Measurements from ENCODE around the gene HOXC11.

The HOXC11 gene

DNA sequence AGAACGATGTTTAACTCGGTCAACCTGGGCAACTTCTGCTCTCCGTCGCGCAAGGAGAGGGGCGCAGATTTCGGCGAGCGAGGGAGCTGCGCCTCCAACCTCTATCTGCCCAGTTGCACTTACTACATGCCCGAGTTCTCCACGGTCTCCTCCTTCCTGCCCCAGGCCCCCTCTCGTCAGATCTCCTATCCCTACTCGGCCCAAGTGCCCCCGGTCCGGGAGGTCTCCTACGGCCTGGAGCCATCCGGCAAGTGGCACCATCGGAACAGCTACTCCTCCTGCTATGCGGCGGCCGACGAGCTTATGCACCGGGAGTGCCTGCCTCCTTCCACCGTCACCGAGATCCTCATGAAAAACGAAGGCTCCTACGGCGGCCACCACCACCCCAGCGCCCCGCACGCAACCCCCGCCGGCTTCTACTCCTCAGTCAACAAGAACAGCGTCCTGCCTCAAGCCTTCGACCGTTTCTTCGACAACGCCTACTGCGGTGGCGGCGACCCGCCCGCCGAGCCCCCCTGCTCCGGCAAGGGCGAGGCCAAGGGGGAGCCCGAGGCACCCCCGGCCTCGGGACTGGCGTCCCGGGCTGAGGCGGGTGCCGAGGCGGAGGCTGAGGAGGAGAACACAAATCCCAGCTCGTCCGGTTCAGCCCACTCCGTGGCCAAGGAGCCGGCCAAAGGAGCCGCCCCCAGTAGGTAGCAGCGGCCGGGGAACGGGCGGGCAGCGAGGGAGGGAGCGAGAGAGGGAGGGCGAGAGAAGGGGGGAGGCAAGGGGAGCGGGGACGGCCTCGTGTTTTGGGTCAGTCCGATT is 513 bp downstream of the HOXC11 start:
- no peak for DNase-seq (ENCODE audit: low read depth in 2 of 2)

DNA sequence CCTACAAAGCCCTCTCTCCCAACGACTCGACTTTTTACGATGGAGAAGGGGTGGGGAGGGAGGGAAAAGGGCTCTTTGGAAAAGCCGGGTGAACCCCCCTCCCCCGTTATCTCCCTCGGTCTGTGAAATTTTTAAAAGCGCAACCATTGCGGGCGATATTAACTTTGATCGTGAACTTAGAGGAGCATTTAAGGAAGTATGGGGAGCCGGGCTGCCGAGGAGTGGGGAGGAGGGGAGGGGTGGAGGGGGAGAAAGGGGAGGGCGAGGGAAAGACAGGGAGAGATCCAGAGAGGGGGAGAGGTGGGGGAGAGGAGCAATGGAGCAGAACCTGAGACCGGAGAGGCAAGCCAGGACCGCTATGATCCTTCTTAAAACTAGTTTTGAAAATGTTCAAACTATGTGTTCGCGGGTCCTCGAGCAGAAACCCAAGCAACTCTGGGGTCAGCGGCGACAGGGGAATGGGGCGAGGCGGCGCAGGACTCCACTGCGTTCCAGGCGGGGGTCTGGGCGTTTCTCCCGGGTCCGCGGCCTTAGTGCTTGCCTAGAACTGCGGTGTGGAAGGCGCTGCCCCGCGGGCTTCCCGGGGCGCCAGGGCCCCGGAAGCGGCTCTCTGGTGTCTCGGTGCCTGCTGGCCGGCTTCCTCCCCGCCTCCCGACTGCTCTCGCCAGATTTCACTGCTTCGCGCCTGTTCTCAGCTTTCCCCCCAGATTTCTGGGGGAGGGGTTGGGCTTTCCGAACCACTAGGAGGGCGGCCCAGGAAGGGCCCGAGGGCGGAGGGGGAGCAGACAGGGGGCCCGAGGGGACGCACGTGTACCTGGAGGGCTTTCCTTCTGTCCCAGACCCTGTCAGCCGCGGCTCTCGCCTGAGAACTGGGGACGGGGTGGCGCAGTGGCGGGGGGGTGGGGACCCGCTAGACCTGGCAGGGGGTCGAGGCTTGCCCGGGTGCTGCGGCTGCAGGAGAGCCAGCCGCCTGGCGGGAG is 1.4 kb downstream of the HOXC11 start, which contains the start of gene HOTAIR:
Gene HOTAIR, minus strand, starts transcription at position 871 of the 980 bp plus-strand sequence.
- DNase-seq (ENCODE audit: low read depth in 2 of 2): no peak

DNA sequence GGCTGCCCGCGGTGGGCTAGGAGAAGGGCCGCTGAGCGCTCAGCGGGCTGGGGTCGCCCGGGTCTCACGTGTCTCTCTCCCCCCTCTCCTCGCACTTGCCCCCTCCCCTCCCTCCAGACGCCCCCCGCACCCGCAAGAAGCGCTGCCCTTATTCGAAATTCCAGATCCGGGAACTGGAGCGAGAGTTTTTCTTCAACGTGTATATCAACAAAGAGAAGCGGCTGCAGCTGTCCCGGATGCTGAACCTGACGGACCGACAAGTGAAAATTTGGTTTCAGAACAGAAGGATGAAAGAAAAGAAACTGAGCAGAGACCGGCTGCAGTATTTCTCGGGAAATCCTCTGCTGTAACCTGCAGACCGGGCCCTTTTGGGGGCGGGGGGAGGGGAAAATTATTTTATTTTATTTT is 2.1 kb downstream of the HOXC11 start:
- no peak for DNase-seq (ENCODE audit: low read depth in 2 of 2)

DNA sequence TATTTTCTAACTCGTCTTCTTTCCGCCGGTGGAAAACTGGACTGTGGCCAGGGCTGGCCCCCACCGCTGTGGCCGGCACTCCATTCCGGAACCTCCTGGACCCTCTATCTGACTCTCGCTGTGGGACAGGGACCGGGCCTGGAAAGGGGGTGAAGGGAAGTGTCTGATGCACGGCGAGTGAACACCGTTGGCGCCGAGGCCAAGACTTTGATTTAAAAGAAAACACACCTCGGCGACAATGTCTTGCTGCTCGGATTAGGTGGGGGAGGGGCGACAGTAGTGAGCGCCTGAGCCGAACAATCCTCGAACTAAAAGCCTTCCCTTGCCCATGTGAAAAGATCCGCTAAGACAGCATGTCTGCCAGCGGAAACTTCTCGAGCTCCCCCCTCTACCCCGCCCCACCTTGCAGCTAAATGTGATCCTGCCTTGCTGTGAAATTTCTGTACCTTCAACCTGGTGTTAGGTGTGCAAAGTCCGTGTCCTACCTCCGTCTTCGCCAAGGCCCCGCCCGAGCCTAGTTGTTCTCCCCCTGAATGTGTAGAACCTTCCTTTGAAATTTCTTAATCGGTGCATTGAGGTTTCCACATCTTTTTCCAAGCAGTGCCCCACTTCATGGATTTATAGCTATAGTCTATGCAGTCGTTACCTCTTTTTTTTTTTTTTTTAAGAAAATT is 2.7 kb downstream of the HOXC11 start:
- no peak for DNase-seq (ENCODE audit: low read depth in 2 of 2)

DNA sequence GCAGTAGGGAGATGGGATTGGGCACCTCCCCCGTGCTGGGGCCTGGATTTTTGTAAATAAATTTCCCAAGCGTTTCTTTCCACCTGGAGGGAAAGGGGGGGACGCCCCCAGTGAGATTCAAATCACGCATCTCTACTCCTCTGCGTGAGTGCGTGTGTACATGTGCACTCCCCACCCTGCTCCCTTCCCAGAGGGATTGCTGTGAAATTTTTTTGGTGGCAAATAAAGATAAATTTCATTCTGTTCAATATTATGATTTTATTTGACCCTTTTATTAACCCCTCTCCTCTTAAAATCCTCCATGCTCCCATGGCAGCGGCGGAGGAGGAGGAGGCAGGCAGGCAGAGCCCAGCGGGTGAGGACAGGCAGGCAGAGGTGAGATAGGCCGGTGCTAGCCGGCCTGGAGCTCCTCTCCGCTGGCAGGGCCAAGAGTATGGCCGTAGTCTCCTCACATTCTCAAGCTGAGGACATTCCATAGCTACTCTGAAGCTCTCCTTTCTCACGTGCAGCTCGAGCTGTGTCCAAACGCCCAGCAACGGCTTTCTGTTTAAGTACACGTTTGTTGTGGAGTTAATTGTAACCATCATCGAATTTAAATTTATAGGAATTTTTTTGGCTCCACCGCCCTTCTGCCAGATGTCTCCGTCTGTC is 3.4 kb downstream of the HOXC11 start:
- DNase-seq (ENCODE audit: low read depth in 2 of 2): no peak

DNA sequence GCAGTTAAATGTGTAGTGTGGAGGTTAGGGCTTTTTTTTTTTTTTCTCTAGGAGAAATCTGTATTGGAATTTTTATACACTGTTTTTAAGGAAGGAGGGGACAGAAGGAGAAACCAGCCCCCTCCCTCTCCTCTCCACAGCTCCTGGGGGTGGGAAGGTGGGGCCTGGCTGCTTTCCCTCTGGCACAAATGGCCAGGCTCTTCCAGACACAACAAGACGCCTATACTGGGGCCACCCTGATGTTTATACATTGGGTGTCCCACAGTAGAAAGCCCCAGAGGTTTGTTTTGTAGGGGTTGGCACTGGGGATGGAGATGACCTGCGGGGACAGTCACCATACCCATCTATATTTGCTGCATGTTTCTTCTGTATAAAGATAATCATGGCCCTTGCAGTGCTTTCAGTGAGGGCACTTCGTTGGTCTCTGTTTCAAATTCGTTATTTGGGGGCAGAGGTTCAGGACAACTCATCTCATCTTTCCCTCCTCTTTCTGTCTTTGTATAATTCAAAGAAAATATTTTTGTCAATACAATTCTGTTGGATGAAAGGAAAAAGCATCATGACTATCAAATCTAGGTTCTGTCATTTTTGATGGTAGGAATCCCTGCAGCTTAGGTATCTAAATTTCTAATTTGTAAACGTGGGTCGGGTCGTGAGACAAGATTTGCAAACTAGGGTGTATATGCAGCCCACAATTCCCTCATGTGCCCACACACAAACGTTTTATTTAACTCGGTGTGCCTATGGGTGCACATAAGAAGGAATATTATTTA is 4.1 kb downstream of the HOXC11 start:
- no peak for DNase-seq (ENCODE audit: low read depth in 2 of 2)

DNA sequence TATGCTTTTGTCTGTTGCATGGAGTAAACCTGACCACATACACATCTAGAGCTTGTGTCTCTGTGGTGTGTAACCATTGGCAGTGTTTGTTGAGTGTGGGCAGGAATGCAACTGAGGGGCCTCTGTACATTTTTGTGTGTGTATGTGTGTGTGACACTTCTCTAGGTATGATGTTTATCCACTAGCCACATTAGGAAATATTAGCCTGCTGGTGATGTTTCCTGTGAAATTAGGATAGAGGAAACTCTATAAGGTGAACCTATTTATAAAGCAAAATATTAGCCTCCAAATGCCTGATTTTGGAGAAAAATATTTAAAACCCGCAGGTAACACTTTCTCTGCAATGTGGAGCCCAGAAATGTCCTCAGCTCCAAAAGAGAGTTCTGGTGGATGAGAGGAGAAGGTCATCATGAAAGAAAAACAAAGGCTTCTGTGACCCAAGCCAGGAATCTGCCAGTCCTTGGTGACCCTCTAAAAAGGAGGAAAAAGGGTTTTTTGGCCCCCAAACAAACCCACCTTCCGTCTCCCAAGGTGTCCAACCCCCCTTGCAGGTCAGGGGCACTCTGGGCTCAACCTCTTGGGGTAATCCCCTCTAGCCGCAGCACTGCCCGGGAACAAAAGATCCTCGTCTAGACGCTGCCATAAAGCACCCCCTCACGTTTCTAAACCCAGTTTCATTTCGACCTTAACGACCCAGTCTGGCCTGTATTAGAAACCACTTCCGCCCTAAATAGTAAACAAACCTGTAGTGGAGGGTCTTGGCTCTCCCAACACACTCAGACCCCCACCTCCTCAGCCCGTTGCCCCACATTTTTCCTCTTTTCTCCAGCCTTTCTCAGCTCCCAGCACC is 4.9 kb downstream of the HOXC11 start:
- no peak for DNase-seq (ENCODE audit: low read depth in 2 of 2)

DNA sequence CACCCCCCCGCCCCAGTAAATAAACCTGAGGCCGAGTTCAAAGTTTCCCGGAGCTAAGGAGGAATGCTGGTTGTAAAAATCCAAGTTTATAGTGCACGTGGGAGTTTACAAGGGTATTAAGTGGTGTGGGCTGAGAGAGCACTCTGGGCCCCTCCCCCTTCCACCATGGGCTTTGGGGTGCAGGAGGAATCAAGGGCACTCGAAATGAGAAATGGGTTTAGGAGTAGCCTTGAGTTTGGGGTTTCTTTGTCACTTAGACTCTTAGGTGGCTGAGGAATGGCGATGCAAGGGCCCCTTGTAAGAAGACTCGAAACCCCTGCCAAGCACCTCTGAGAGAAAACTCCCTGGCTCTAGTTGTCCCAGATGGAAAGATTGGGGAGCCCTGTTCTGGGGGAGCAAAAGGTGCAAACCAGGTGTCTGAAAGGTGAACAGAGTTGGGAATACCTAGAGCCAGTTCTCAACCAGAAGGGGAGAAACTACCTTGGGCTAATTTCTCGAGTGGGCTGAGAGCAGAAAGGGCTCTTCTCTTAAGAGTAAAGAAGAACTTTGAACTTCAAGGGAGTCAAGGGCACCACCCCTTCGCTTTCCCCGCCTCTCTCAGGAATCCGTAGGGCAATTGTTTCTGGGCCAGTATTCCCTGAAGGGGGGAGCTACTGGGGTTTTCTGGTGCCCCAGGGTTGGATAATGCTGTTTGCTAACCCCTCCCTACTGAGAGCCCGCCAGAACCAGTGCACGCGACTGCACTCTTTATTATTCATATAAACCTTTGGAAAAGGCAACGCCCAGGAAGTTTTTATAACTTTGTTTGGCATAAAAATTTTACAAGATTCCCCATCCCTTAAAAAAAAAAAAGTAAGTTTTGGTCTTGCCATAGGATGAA is 5.8 kb downstream of the HOXC11 start:
- no peak for DNase-seq (ENCODE audit: low read depth in 2 of 2)

DNA sequence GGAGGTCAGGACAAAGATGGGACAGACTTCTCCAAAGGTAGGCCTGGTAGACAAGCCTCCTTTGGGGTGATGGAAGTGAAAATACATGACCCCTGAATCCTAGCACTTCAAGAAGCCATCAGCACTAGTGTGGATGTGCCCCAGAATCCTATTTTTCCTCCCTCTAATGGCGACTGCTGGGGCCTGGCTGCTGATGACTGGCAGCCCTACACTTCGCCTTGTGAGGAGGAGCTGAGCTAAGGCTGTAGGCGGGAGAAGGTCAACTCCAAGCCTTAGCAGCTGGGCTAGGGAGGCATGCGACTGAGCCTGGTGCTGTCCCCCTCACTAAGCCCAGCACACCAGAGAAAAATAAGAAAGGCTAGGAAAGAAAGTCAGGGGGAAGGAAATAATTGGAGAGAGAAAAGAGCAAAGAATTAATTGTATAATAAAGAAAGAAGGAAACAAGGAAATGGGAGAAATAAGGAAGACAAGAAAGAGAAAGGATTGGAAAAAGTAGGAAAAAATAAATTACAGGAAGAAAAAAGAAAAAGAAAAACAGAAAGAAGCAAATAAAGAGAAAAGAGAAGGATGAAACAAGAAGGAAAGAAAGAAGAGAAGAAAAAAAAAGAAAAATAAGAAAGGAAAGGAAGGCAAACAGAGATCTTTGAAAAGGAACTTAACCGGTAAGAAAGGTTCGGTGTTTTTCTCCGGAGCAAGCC is 7.3 kb downstream of the HOXC11 start:
- DNase-seq (ENCODE audit: low read depth in 2 of 2): no peak

DNA sequence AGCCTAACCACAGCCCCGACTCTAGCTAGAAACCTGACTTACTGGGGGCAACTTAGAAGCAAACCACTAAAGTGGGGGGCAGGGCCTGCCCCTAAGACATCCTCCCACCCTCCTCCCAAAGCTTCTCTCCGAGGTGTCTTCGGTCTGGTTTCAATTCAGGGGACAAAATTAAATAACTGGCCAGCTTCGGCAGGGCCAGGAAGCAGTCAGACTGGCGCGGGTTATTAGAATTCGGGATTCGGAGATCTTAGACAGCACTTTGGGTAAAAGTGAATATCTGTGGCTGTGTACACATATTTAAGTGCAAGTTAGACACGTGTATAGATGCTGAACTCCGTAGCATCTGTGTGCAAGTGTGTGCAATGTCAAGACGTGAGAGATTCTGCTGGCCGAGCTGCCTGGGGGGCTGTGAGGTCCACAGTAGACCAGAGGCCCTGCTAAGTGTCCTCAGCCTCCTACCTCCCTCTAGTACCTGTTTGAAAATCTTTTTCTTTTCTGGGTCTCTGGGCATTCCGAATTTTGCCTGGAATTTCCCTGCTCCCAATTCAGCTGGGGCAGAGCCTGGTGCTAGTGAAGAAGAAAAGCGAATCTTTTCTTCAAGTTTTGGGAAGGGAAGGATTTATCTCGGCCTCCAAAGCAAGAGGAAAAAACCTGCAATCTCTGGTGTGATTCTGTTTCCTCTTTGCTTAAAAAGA is 8.0 kb downstream of the HOXC11 start:
- DNase-seq (ENCODE audit: low read depth in 2 of 2): no peak

DNA sequence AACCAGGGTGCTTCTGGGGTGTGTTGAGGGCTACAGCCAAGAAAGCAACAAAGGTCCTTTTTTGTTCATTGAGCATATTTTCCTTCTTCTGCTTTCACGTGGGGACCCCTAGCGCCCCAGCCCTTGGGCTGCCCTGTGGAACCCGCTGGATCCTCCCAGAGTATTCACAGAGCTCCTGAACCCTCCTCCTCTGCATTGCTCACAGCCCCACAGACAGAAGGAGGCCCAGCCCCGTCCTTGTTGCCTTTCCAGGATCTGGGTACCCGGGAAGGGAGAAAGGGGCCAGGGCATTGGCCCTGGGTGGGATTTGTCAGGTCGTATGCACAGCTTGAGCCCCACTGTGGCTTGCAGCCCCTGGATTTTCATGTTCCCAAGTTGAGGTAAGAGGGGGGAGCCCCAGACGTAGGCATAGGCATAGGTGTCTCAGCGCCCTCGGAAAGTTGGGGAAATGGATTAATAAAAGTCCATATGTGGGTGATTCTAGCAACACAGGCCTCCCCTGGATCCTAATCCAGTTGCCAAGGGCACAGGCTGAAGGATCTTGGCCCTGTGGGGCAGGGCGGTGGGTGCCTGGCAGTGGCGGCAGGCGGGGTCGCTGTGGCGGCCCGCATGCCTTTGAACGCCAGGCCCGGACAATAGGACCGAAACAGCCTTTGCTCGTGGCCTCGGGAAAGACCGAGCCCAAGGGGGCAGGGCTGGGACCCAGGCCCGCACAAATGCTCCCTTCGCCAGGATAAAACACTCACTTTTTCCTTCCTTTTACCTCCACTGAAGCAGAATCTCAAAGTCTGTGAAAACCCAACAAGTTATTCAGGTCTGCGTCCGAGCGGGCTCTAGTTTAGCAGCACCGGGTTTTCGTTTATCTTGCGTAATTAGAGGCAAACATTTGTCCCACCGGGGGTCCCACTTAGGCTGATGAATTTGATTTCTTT is 9.0 kb downstream of the HOXC11 start:
- no peak for DNase-seq (ENCODE audit: low read depth in 2 of 2)

DNA sequence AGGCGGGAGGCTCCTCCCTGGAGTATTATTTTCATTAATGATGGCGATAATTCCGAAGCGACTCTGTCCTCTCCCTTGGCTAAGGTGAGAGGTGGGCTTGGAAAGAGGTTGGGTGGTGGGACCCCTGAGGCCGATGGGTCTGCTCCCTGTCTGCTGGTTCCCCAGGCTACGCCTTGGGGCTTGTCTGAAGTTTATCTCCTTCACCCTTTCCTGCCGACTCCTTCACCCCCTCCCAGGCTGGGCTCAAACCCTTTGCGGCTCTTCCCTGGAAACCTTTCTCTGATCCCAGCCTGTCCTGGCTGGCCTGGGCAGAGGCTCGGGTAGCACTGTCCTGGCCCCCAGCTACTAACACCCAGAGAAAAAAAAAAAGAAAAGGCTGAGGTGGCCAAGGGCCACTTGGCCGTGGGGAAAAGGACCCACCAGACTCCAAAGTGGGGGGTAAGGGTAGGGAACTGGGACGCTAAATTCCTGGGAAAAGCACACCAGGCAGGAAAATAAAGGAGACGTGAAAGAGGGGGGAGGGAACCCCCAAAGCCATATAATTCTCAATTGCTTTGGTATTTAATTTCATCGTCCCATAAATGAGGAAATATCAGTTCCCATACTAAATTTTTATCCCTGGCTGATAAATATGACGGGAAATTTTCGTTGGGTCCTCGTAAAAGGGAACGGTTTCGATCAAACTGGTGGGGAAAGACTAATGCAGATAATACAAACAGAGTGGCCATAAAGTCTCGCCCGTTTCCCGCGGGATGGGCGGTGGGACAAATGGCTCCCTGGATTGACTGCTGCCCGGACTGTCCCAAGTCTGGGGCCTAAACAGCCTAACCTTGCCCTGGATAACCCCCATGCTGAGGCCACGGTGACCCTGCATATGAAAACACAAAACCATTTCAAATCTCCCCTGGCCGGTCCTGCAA is 10.0 kb downstream of the HOXC11 start:
- DNase-seq (ENCODE audit: low read depth in 2 of 2): no peak

DNA sequence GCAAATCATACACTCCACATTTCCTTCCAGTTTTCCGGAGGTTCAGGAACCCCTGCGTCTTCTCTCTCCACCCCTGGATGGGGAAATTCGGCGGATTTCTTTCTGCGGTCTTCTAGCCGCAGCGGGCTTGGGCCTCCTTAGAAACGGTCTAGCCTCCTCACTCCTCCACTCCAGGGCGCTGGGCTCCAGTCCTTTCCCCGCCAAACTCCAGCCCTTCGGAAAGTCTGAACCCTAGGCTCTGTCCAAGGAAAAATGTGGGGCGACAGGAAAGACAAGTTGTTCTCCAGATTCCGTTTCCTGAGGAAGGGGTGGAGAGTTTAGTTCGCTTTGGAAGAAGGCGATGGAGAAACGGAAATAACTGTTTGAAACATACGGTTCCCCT is 10.6 kb downstream of the HOXC11 start:
- DNase-seq (ENCODE audit: low read depth in 2 of 2): no peak

DNA sequence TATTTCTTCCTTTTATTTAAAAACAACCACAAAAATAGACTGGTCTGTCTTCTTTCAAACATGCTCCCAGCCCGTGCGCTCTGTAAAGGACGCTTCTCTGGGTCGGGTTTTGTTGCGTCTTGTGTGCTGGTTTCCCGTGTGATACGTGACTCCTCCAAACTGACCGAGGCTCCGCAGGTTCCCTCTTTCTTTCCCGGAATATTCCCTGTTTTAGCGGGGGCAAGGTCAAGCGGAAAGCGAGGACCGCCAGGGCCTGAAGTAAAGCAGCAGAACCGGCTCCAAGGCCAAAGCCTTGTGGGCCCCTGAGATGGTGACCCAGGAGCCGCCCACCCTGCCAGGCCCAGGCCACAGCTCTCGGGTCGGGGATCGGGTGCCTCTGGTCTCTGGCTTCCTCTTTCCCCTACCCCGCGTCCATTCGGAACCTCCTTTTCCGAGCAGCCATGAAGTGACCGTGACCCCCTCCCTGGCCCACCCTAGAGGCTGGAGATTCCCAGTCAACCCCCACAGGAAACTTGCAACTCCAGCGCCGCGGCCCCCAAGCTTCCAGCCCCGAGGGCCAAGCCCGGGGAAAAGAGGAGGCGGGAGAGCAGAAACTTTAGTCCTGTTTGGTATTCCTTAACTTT is 11.1 kb downstream of the HOXC11 start:
- no peak for DNase-seq (ENCODE audit: low read depth in 2 of 2)
